Thoracic aorta (tissue), 2 donors: ENCODE results near the gene MED28. TPM values are rescaled to one million over a fixed set of nuclear protein-coding genes. Genes with fewer than 3 reads are reported as not detected.

Experiments used
- ATAC-seq: fragments of 150-250 bp; one replicate; pipeline ENCODE4 v1.8.0; 2017; ENCODE audit warnings: low read depth; ENCODE audit not compliant: insufficient number of reproducible peaks, low FRiP score
- DNase-seq: peaks from one replicate; pipeline ENCODE4 v3.0.0-alpha.2; 2020; ENCODE audit warnings: low spot score
- H3K27ac ChIP-seq, 2 donors: fragments of 200-600 bp; sonication (generic); 1 replicate in 1 of 2; 2 replicates in 1 of 2; pipeline ENCODE4 v1.5.1; 2016; ENCODE audit warnings: mild to moderate bottlenecking in 2 of 2, moderate library complexity in 2 of 2
- H3K27me3 ChIP-seq: fragments of 200-600 bp; sonication (generic); replicated peaks from 2 replicates; pipeline ENCODE4 v1.6.0; 2016; ENCODE audit warnings: mild to moderate bottlenecking; ENCODE audit not compliant: insufficient read depth
- H3K36me3 ChIP-seq: fragments of 200-600 bp; sonication (generic); one replicate; pipeline ENCODE4 v1.5.1; 2016
- H3K4me1 ChIP-seq, 2 donors: fragments of 200-600 bp; sonication (generic); 1 replicate in 1 of 2; 2 replicates in 1 of 2; pipeline versions ENCODE4 v1.5.1 to v1.6.0; 2016; ENCODE audit warnings: low read depth in 2 of 2, mild to moderate bottlenecking in 1 of 2; ENCODE audit not compliant: control insufficient read depth in 1 of 2
- H3K4me3 ChIP-seq: fragments of 200-600 bp; sonication (generic); 2 replicates; pipeline ENCODE4 v1.5.1; 2016; ENCODE audit warnings: mild to moderate bottlenecking
- H3K9me3 ChIP-seq: fragments of 200-600 bp; sonication (generic); 2 replicates; pipeline ENCODE4 v1.5.1; 2016
- CTCF ChIP-seq: fragments of 200-600 bp; sonication (generic); IDR thresholded peaks from one replicate; pipeline ENCODE4 v1.5.1; 2019; ENCODE audit warnings: antibody characterized with exemption
- total RNA-seq, 2 donors: library from RNA; depleted of rRNA; stranded (reverse); fragments of >200 nt; gene quantifications; one replicate each; pipeline versions ENCODE4 v1.1.0 to v1.2.3, GENCODE V29; 2016

The MED28 gene
- total RNA-seq, 2 donors from 2014 or later = 14.5 to 22.8 TPM

- no peak for TF ChIP-seq CTCF
- Histone ChIP-seq H3K27ac (no peak overlapping the region), H3K4me3 (no peak overlapping the region), H3K27me3 (no peaks in the 10 kb centered on the region), H3K9me3 (no peaks in the 10 kb centered on the region), H3K4me1 (no peaks in the 10 kb centered on the region), H3K36me3 (no peaks in the 10 kb centered on the region)
- no peak for DNase-seq
- no peak for ATAC-seq
These were observed 50.9 kb downstream of the MED28 start for GRCh38 chr4:17665346-17665745.

- no peak for DNase-seq
- no peak for ATAC-seq
- Histone ChIP-seq H3K27ac (no peak overlapping the region), H3K36me3 (no peaks in the 10 kb centered on the region), H3K27me3 (no peaks in the 10 kb centered on the region), H3K4me3 (no peak overlapping the region), H3K9me3 (no peaks in the 10 kb centered on the region), H3K4me1 (no peaks in the 10 kb centered on the region)
- no peak for TF ChIP-seq CTCF
These were observed 51.4 kb downstream of the MED28 start for GRCh38 chr4:17665852-17666251.

GRCh38 chr4:17667253-17667652 lies 52.8 kb downstream of the MED28 start:
- Histone ChIP-seq H3K27ac (no peak overlapping the region), H3K4me3 (no peak overlapping the region), H3K4me1 (no peaks in the 10 kb centered on the region), H3K27me3 (no peaks in the 10 kb centered on the region), H3K36me3 (no peaks in the 10 kb centered on the region), H3K9me3 (peaks cover under 1% of the 10 kb centered on the region)
- no peak for ATAC-seq
- DNase-seq = no peak
- no peak for TF ChIP-seq CTCF

DNA sequence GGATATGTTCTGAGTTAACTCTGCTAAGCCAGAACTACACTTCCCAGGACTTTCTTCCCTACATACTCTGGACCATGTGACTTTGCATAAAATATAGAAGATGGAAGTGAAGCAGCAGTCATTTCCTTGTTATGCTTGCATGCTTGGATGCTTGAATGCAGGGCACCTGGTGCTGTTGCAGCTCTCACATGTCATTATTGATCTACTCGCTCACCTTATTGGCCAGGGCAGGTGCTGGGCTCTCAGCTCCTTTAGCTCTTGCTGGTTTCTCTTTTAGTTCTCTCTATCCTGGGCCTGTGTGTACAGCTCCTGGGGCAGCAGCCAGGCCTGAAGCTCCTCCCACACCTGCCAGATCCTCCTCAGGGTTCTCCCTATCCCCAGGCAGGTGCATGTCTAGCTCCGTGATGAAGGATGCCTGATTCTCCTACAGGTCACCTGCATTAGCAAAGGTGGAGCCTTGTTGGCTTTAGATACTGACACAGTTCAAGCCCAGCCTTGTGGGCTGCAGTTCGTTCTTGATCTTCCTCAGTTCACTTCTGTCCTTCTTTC lies 53.3 kb downstream of the MED28 start:
- Histone ChIP-seq H3K4me3 (no peak overlapping the region), H3K4me1 (no peaks in the 10 kb centered on the region), H3K36me3 (no peaks in the 10 kb centered on the region), H3K9me3 (peaks cover 4% of the 10 kb centered on the region), H3K27me3 (no peaks in the 10 kb centered on the region), H3K27ac (no peak overlapping the region)
- no peak for TF ChIP-seq CTCF
- ATAC-seq = no peak
- DNase-seq = no peak

GRCh38 chr4:17670423-17670822 lies 56.0 kb downstream of the MED28 start:
- Histone ChIP-seq H3K27me3 (no peaks in the 10 kb centered on the region), H3K36me3 (no peaks in the 10 kb centered on the region), H3K27ac (no peak overlapping the region), H3K9me3 (peaks cover 4% of the 10 kb centered on the region), H3K4me1 (no peaks in the 10 kb centered on the region), H3K4me3 (no peak overlapping the region)
- ATAC-seq (no peak), DNase-seq (no peak)
- no peak for TF ChIP-seq CTCF
